ENCODE measurements around the gene DDX20.
A peak's percentile ranks its signal among the peaks of the same experiment; 100 is the strongest.

Gene DDX20

GRCh38 chr1:111747947-111748346 lies 7.8 kb upstream of the DDX20 start:
- no peak for DNase-seq (ENCODE audit: low read depth in 2 of 2)

GRCh38 chr1:111749628-111750027 lies 6.1 kb upstream of the DDX20 start:
- no peak for DNase-seq (ENCODE audit: low read depth in 2 of 2)

DNA sequence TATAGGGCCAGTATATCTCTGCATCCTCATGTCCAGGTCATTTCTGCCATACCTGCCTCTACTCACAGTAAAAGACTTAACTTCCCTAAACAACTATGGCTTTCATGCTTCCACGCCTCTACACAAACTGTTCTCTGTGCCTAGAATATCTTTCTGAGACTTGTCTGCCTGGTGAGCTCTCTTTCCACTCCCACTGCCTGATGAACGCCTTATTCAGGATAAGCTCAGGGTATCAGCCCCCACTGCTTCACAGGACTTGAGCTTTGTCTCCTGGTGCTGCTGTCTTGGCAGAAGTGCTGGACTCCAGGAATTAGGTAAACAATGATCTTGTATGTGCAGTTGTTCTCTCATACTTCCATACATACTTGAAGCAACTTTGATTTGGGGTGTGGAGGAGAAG lies 4.8 kb upstream of the DDX20 start:
- DNase-seq (ENCODE audit: low read depth in 2 of 2): no peak

GRCh38 chr1:111751906-111752575 lies 3.7 kb upstream of the DDX20 start:
- no peak for DNase-seq (ENCODE audit: low read depth in 2 of 2)

DNA sequence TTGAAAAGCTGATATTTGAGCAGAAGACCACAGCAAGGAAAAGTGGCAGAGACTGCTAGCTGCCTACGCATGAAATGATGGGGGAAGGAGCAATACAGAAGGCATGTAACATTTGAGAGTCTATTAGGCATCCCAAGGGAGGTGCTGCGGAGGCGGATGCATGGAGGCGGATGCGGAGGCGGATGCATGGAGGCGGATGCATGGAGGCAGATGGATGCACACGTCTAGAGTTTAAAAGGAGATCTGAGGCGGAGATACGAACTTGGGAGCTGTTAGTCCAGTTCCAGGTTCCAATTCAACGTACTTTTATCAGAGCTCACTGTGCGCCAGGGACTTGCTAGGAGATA lies 744 bp upstream of the DDX20 start:
- peak in 1 of 2 donors; percentile 14 for DNase-seq (ENCODE audit: low read depth in 2 of 2)

DNA sequence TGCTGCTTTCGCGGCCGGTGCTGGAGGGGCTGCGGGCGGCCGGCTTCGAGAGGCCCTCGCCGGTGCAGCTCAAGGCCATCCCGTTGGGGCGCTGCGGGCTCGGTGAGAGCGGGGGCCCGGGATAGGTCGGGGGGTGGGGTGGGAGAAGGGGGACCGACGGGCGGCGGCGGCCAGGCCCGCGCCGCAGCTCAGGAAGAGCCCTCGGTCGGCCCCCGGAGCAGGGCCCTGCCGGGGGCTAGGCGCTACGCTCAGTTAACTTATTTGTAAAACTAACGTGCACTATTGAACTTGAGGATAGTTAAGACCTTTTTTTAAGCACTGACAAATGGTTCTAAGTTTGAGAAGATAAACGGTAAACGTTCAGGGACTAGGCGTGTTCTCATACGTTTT lies 418 bp downstream of the DDX20 start:
- DNase-seq (ENCODE audit: low read depth in 2 of 2): no peak

GRCh38 chr1:111758373-111758772 lies 2.7 kb downstream of the DDX20 start:
- DNase-seq (ENCODE audit: low read depth in 2 of 2): no peak

DNA sequence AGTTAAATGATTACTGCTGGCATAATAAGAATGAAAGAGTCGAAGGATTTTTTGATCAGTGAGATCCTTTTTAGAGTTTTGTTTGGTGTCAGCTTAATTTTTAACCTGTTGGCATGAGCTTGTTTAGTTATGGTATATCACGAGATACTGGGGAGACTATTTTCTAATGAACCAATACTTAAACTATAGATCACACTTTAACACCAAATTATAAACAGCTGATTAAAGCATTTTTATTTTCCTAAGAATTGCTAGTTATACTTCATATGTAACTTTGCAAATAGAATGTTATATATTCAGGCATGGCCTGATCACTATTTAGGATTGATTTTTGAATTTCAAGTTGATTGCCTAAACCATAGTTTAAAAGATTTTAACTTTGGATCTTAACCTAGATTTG lies 6.0 kb downstream of the DDX20 start:
- no peak for DNase-seq (ENCODE audit: low read depth in 2 of 2)

- DNase-seq (ENCODE audit: low read depth in 2 of 2): no peak
Measured at GRCh38 chr1:111762332-111762731, 6.6 kb downstream of the DDX20 start.

- DNase-seq (ENCODE audit: low read depth in 2 of 2): no peak
Measured at GRCh38 chr1:111768023-111768422, 12.3 kb downstream of the DDX20 start.

DNA sequence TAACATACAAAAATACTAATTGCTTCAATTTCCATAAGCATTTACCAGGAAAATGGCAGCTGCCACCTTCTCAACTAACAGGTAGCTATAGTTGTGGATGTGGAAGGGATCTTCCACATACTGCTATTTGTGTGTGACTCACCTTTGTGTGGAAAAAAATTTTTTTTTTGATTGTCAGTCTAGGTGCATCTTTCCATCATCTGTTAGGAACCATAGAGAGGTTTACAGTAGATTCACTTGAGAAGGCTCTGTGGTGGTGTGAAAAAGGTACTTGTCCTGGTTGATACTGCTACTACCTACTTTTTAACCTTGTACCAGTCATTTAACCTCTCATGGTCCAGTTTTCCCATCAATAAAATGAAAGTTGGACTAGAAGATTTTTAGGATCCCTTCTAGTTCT lies 12.9 kb downstream of the DDX20 start:
- no peak for DNase-seq (ENCODE audit: low read depth in 2 of 2)

DNA sequence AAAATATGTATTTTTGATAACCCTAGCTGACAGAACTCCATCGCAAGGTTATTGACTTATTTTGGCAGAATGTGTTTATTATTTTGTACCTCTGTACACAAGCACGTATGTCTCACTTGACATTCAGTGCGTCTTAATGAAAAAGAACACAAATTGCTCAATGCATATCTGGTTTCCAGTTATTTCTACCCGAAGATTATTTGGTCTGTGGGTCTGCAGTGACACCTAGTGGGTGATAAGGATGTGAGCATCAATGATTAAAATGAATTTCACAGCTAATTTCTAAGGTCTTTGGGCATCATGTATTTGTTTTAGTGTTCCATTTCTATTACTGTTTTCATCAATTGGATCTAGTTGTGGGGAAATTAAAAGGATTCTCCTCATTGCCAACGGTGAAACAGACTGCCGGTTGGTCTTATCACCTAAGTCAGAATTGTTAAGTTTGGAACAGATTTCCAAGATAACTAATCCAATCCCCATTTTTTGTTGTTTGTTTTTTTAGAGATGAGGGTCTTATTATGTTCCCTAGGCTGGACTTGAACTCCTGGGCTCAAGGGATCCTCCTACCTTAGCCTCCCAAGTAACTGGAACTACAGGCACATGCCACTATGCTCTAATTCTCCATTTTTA lies 13.9 kb downstream of the DDX20 start:
- peak in 1 of 2 donors; percentile 30 for DNase-seq (ENCODE audit: low read depth in 2 of 2)

DNA sequence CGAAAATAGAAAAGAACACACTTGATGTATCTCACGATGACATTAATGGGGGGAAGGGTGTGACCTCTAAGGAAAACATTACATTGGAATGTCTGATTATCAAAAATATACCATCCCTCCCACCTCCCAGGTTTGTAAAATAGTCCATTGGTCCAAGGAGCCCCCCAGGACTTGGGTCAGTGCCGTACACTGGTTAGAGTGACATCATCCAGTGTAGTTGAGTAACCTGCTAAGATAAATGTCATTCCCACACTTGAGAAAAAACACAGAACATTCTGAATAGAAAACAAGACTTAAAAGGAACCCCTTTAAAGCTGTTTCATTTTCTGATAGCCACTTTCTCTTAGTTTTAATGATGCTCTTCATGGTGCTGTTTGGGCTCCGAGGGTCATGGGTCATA lies 15.2 kb downstream of the DDX20 start:
- no peak for DNase-seq (ENCODE audit: low read depth in 2 of 2)

GRCh38 chr1:111775966-111776365 lies 20.3 kb downstream of the DDX20 start:
- no peak for DNase-seq (ENCODE audit: low read depth in 2 of 2)

DNA sequence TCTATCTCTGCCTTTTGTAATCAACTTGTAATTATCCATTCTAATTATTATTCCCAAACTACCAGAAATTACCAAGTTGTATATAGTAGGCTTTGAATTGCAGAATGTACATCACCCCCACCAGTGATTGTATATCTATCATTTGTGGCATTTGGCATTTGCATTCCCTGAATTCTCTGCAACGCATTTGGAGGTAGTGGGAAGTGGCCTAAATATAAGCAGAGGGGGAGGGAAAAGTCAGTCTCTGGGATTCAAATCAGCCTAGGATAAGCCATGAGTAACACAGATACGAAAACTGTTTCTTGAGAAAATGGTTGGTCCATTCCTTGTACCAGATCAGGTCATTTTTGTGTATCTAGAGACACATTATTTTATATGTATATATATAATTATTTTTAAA lies 20.7 kb downstream of the DDX20 start:
- DNase-seq (ENCODE audit: low read depth in 2 of 2): no peak

DNA sequence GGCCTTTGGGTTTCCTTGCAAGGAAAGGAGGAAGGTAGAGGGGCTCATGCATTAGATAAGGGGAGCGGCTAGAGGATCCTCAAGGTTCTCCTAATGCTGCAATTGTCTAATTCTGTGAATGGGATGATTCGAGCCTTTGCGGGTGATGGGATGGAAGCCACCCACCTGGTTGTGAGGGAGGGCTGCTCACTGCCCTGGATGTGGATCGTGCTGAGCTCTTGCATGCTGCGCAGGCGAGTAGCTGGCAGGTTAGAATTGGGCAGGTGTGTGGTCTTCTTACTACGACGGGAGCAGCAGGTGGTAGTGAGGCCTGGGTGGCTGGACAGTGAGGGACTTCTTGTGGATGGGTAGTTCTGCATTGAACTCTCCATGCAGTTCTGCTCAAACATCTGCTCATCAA lies 21.2 kb downstream of the DDX20 start:
- DNase-seq (ENCODE audit: low read depth in 2 of 2): no peak

- no peak for DNase-seq (ENCODE audit: low read depth in 2 of 2)
Measured at GRCh38 chr1:111777301-111777700, 21.6 kb downstream of the DDX20 start.

DNA sequence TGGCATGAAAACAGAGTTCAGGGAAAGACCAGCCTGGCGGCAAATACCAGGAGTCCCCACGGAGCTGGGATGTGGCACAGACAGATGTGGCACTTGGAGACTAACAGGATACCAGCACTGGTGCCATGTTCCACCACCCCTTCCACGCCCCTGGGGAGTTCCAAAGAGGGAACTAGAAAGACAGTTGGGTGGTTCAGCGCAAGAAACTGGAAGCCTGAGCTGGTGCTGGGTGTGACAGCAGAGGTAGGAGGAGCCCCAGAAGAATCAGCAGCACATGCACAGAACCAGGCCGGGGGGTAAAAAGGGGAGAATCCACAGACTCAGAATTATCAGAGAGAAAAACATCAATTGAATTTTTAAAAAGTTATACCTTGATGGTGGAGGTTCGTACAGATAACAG lies 22.4 kb downstream of the DDX20 start:
- DNase-seq (ENCODE audit: low read depth in 2 of 2): no peak

GRCh38 chr1:111778541-111779051 lies 22.9 kb downstream of the DDX20 start:
- DNase-seq (ENCODE audit: low read depth in 2 of 2): no peak

DNA sequence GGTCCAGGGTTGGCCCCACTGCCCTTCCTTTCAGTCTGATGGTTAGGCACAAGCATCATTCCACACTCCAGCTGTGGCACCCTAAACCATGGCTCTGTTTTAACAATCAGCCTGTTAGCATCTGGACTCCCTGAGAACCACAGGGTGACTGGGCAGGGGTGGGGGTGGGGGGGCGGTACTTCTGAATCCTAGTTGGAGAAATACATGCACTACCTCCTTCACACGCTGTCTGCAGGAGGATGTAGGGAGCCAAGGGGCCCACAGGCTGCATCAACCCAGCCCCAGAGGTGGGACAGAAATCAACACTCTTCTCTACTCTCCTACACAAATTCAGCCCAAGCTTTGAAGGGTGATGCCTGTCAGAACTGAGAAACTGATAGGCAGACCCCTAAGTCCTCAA lies 23.8 kb downstream of the DDX20 start:
- DNase-seq (ENCODE audit: low read depth in 2 of 2): no peak

DNA sequence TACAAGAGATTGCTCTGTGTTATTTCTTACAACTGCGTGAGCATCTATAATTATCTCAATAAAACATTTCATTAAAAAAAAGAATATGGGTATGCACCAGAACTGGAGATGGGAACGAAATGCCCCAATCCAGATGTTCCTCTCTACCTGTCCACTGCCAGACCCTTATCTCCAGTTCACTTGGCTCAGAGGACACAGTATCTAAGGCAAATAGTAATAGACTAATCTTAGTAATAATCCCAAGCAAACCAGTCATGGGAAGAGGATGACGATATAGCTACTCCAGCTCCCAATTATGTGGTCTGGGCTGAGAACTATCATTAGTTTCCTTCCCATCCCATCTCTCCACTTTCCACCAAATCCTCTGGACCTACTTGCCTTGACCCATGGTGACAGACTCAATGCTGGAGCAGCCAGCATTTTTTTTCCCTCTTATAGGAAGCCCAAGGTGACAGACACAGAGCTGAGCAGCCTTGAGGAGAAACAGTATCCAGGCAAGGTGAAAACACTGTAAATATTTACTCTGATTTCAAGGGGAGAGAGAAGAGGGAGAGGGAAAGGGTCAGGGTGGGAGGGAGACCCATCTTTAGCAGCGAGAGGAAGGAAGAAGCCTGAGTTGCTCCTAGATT lies 28.7 kb downstream of the DDX20 start:
- DNase-seq (ENCODE audit: low read depth in 2 of 2): no peak

- no peak for DNase-seq (ENCODE audit: low read depth in 2 of 2)
Measured at GRCh38 chr1:111786669-111787207, 31.0 kb downstream of the DDX20 start.

DNA sequence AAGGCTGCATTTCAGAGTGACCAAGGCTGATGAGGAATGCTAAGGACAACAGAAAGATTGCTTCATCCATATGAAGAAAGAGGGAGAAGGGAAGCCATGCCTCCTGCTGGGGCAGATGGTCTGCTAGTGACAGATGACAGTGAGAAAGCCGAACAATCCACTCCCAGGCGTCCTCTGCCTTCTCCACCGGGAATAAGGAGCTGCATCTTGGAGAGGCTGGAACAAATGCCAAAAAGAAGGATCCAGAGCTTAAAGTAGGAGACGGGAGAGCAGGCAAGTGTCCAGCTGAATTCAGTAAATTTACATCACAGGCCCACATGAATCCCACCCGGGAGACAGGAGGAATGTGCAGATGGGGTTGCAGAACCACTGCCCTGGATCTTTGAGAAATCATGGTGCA lies 33.4 kb downstream of the DDX20 start:
- DNase-seq (ENCODE audit: low read depth in 2 of 2): no peak

Measured in stimulated activated CD8-positive, alpha-beta memory T cell treated with anti-CD3 and anti-CD28 coated beads, Interleukin-7, amount 100 ng/mL, for 4 hours (primary cell).